HepG2 (cell line): Measurements from ENCODE around the gene CHST12. TPM values are rescaled to one million over a fixed set of nuclear protein-coding genes. Genes with fewer than 3 reads are reported as not detected.

Experiments
- AHR ChIP-seq: IDR thresholded peaks from 2 replicates; pipeline ENCODE4 v1.6.1; 2018; ENCODE audit warnings: missing genetic modification reagents, missing compliant biosample characterization
- ATF7-NPFF ChIP-seq: sonication (generic); formaldehyde crosslinking; IDR thresholded peaks from 2 replicates; pipeline ENCODE4 v1.8.1; 2023; ENCODE audit warnings: mild to moderate bottlenecking, low read depth, missing genetic modification reagents, moderate library complexity
- DMAP1 ChIP-seq: IDR thresholded peaks from 2 replicates; pipeline ENCODE4 v1.6.1; 2016
- GATAD2A ChIP-seq: IDR thresholded peaks from 2 replicates; pipeline ENCODE4 v1.6.1; 2016
- HMG20B ChIP-seq: conservative IDR thresholded peaks from 2 replicates; pipeline ENCODE4 v1.6.1; 2016; ENCODE audit warnings: missing genetic modification reagents, missing compliant biosample characterization
- HOXA3 ChIP-seq: sonication (generic); formaldehyde crosslinking; IDR thresholded peaks from 2 replicates; pipeline ENCODE4 v1.5.0; 2020; ENCODE audit warnings: missing genetic modification reagents
- HOXD1 ChIP-seq: sonication (generic); formaldehyde crosslinking; IDR thresholded peaks from 2 replicates; pipeline ENCODE4 v1.5.0; 2020; ENCODE audit warnings: missing genetic modification reagents
- JUNB ChIP-seq: sonication (generic); formaldehyde crosslinking; IDR thresholded peaks from 2 replicates; pipeline ENCODE4 v1.8.0; 2022; ENCODE audit warnings: missing genetic modification reagents, mild to moderate bottlenecking, borderline replicate concordance
- PITX1 ChIP-seq: sonication (generic); formaldehyde crosslinking; IDR thresholded peaks from 2 replicates; pipeline ENCODE4 v1.5.1; 2020; ENCODE audit warnings: mild to moderate bottlenecking, missing genetic modification reagents
- YEATS2 ChIP-seq: sonication (generic); formaldehyde crosslinking; IDR thresholded peaks from 2 replicates; pipeline ENCODE4 v1.4.0; 2020; ENCODE audit warnings: missing genetic modification reagents, borderline replicate concordance
- ZC3H13 ChIP-seq: sonication (generic); formaldehyde crosslinking; IDR thresholded peaks from 2 replicates; pipeline ENCODE4 v1.8.1; 2023; ENCODE audit warnings: mild to moderate bottlenecking, missing genetic modification reagents, moderate library complexity
- ZFP90 ChIP-seq: sonication (generic); formaldehyde crosslinking; IDR thresholded peaks from 2 replicates; pipeline ENCODE4 v1.8.0; 2022; ENCODE audit warnings: missing genetic modification reagents, mild to moderate bottlenecking, inconsistent platforms, borderline replicate concordance
- ZNF205 ChIP-seq: IDR thresholded peaks from 2 replicates; pipeline ENCODE4 v1.6.1; 2018; ENCODE audit warnings: missing biosample characterization, missing genetic modification reagents
- ZNF335 ChIP-seq: sonication (generic); formaldehyde crosslinking; IDR thresholded peaks from 2 replicates; pipeline ENCODE4 v1.4.0; 2020; ENCODE audit warnings: missing genetic modification reagents
- ZNF557 ChIP-seq: sonication (generic); formaldehyde crosslinking; IDR thresholded peaks from 2 replicates; pipeline ENCODE4 v1.4.0; 2020; ENCODE audit warnings: missing genetic modification reagents
- ZNF670 ChIP-seq: sonication (generic); formaldehyde crosslinking; IDR thresholded peaks from 2 replicates; pipeline ENCODE4 v1.8.0; 2022; ENCODE audit warnings: mild to moderate bottlenecking, missing genetic modification reagents, borderline replicate concordance
- ZNF674 ChIP-seq: sonication (generic); formaldehyde crosslinking; IDR thresholded peaks from 2 replicates; pipeline ENCODE4 v1.5.0; 2020; ENCODE audit warnings: low read depth, mild to moderate bottlenecking, missing genetic modification reagents
- ZNF709 ChIP-seq: sonication (generic); formaldehyde crosslinking; IDR thresholded peaks from 2 replicates; pipeline ENCODE4 v1.5.0; 2020; ENCODE audit warnings: mild to moderate bottlenecking, missing genetic modification reagents
- ZNF720 ChIP-seq: sonication (generic); formaldehyde crosslinking; IDR thresholded peaks from 2 replicates; pipeline ENCODE4 v1.4.0; 2020; ENCODE audit warnings: missing genetic modification reagents
- polyA plus RNA-seq, 8 experiments: library from polyadenylated mRNA; depleted of rRNA in 3 of 8; stranded (reverse) in 7 of 8; unstranded in 1 of 8; fragments of >200 nt; fragmentation: Illumina TruSeq in 4 of 8; extraction: Trizol in 4 of 8; gene quantifications; 2 replicates each; pipeline versions ENCODE4 v1.2.1 to v1.2.3, GENCODE V29; 2011 to 2016; ENCODE audit warnings: low read depth in 4 of 8, missing spikeins in 1 of 8, mixed read lengths in 1 of 8; ENCODE audit not compliant: insufficient read depth in 1 of 8
- total RNA-seq, 5 experiments: library from RNA; depleted of rRNA; stranded (reverse); fragments of >200 nt; fragmentation: Illumina TruSeq; extraction: Trizol; gene quantifications; 2 replicates each; pipeline ENCODE4 v1.2.3, GENCODE V29; 2016; ENCODE audit warnings: low read depth in 1 of 5
- TF ChIP-seq, protein P1 (sequence below): sonication (generic); formaldehyde crosslinking; IDR thresholded peaks from 2 replicates; pipeline ENCODE4 v1.9.0; 2021; ENCODE audit warnings: missing genetic modification reagents, mild to moderate bottlenecking, borderline replicate concordance
- TF ChIP-seq, protein P2 (sequence below): sonication (generic); formaldehyde crosslinking; IDR thresholded peaks from 2 replicates; pipeline ENCODE4 v1.4.0; 2020; ENCODE audit warnings: missing genetic modification reagents
- TF ChIP-seq, protein P3 (sequence below): sonication (generic); formaldehyde crosslinking; IDR thresholded peaks from 2 replicates; pipeline ENCODE4 v1.4.0; 2020; ENCODE audit warnings: mild to moderate bottlenecking, missing genetic modification reagents
- TF ChIP-seq, protein P4 (sequence below): sonication (generic); formaldehyde crosslinking; IDR thresholded peaks from 2 replicates; pipeline ENCODE4 v1.4.0; 2020; ENCODE audit warnings: missing genetic modification reagents, mild to moderate bottlenecking, borderline replicate concordance
- TF ChIP-seq, protein P5 (sequence below): sonication (generic); formaldehyde crosslinking; IDR thresholded peaks from 2 replicates; pipeline ENCODE4 v1.8.1; 2023; ENCODE audit warnings: mild to moderate bottlenecking, moderate library complexity, missing genetic modification reagents

CHST12 gene
- total and polyA plus RNA-seq, 2 of the 13 experiments (the other 11 are each of a cell fraction or from before 2014, with no cell fraction given): 6.4 to 15.8 TPM

DNA sequence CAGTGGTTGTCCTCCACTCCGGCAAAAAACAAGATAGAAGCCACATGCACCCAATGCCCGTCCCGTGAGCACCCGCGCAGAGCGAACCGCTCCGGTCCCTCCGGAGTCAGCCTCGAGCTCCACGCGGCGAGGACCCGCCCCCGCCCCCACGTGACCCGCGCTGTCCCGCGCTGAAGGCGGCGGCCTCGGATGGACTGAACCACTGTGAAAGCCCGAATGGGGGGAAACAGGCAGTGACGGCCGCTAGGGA is 49.5 kb upstream of the CHST12 start (continued):
- TF ChIP-seq ZNF557 (CRISPR knock-in tag): peak; percentile 73; the same call in 1 of the 2 replicates
- peak; percentile 85; the same call in 1 of the 2 replicates for TF ChIP-seq DMAP1 (CRISPR knock-in tag)
- TF ChIP-seq HOXD1 (CRISPR knock-in tag): peak; percentile 85; the same call in 1 of the 2 replicates
- peak; percentile 75 for TF ChIP-seq YEATS2 (CRISPR knock-in tag)
- TF ChIP-seq, protein P1, sequence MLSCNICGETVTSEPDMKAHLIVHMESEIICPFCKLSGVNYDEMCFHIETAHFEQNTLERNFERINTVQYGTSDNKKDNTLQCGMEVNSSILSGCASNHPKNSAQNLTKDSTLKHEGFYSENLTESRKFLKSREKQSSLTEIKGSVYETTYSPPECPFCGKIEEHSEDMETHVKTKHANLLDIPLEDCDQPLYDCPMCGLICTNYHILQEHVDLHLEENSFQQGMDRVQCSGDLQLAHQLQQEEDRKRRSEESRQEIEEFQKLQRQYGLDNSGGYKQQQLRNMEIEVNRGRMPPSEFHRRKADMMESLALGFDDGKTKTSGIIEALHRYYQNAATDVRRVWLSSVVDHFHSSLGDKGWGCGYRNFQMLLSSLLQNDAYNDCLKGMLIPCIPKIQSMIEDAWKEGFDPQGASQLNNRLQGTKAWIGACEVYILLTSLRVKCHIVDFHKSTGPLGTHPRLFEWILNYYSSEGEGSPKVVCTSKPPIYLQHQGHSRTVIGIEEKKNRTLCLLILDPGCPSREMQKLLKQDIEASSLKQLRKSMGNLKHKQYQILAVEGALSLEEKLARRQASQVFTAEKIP (CRISPR knock-in tag): no peak
- TF ChIP-seq ZNF674: no peak
- TF ChIP-seq HMG20B (CRISPR knock-in tag): peak; percentile 56; the same call in 1 of the 2 replicates
- peak; percentile 38; the same call in 1 of the 2 replicates for TF ChIP-seq GATAD2A (CRISPR knock-in tag)
- TF ChIP-seq, protein P2, sequence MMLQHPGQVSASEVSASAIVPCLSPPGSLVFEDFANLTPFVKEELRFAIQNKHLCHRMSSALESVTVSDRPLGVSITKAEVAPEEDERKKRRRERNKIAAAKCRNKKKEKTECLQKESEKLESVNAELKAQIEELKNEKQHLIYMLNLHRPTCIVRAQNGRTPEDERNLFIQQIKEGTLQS: peak; percentile 53; the same call in 1 of the 2 replicates
- TF ChIP-seq ZFP90 (CRISPR knock-in tag): peak; percentile 94
- TF ChIP-seq, protein P3, sequence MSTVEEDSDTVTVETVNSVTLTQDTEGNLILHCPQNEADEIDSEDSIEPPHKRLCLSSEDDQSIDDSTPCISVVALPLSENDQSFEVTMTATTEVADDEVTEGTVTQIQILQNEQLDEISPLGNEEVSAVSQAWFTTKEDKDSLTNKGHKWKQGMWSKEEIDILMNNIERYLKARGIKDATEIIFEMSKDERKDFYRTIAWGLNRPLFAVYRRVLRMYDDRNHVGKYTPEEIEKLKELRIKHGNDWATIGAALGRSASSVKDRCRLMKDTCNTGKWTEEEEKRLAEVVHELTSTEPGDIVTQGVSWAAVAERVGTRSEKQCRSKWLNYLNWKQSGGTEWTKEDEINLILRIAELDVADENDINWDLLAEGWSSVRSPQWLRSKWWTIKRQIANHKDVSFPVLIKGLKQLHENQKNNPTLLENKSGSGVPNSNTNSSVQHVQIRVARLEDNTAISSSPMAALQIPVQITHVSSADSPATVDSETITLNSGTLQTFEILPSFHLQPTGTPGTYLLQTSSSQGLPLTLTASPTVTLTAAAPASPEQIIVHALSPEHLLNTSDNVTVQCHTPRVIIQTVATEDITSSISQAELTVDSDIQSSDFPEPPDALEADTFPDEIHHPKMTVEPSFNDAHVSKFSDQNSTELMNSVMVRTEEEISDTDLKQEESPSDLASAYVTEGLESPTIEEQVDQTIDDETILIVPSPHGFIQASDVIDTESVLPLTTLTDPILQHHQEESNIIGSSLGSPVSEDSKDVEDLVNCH: no peak
- TF ChIP-seq ZNF205 (CRISPR knock-in tag): peak; percentile 75
- TF ChIP-seq ZNF709 (CRISPR knock-in tag): peak; percentile 84; the same call in 1 of the 2 replicates
- TF ChIP-seq, protein P4, sequence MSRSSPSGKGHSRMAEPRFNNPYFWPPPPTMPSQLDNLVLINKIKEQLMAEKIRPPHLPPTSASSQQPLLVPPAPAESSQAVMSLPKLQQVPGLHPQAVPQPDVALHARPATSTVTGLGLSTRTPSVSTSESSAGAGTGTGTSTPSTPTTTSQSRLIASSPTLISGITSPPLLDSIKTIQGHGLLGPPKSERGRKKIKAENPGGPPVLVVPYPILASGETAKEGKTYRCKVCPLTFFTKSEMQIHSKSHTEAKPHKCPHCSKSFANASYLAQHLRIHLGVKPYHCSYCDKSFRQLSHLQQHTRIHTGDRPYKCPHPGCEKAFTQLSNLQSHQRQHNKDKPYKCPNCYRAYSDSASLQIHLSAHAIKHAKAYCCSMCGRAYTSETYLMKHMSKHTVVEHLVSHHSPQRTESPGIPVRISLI (CRISPR knock-in tag): peak; percentile 32; the same call in 1 of the 2 replicates
- peak; percentile 56; the same call in 1 of the 2 replicates for TF ChIP-seq HOXA3 (CRISPR knock-in tag)
- TF ChIP-seq, protein P5, sequence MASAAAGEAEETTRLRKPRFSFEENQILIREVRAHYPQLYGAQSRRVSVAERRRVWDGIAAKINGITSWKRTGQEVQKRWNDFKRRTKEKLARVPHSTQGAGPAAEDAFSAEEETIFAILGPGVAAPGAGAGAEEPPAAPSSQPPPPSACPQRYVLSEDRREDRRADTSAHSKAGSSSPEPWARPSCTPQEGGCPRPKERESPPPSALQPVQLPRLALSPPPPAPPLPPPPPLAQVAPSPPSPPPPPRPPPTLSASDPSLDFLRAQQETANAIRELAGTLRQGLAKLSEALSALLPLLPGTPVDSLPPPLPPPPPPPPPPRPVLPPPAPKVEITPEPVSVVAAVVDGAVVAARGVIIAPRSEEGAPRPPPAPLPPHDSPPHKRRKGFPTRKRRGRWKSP (CRISPR knock-in tag): 0 out of 2 replicates have a peak, but pooled peaks have one; percentile 8
- TF ChIP-seq ZNF720 (CRISPR knock-in tag): 0 out of 2 replicates have a peak, but pooled peaks have one; percentile 89
- peak; percentile 93 for TF ChIP-seq ATF7-NPFF (CRISPR knock-in tag)
- no peak for TF ChIP-seq JUNB (CRISPR knock-in tag)
- TF ChIP-seq ZNF335: peak; percentile 71
- TF ChIP-seq AHR (CRISPR knock-in tag): peak; percentile 96
- TF ChIP-seq ZNF670 (CRISPR knock-in tag): peak; percentile 89; the same call in 1 of the 2 replicates
- TF ChIP-seq PITX1: peak; percentile 80; the same call in 1 of the 2 replicates
- 0 out of 2 replicates have a peak, but pooled peaks have one; percentile 69 for TF ChIP-seq ZC3H13 (CRISPR knock-in tag)
